GM12891 (cell line): ENCODE data around the gene LYST.
"Not testable (repeated sequence)": the region's sequence is repeated elsewhere in the genome, so short reads cannot be mapped to it uniquely, and the experiment has no call there.

Experiments
- DNase-seq: peaks from one replicate; pipeline ENCODE4 v3.0.0; 2011; ENCODE audit warnings: low spot score; ENCODE audit not compliant: insufficient read length
- FAIRE-seq: peaks from 2 replicates; lab custom pipeline; 2011; peaks lifted over from hg19 to GRCh38; lab: Jason Lieb, UNC
- PAX5 ChIP-seq: IDR thresholded peaks from 2 replicates; pipeline ENCODE4 v1.6.1; 2011; ENCODE audit warnings: low read length, moderate library complexity, mild to moderate bottlenecking; ENCODE audit not compliant: insufficient read depth, severe bottlenecking
- POLR2A ChIP-seq: IDR thresholded peaks from 2 replicates; pipeline ENCODE4 v1.6.1; 2011; ENCODE audit warnings: low read depth, low read length, control low read depth
- POLR2AphosphoS5 ChIP-seq: IDR thresholded peaks from 2 replicates; pipeline ENCODE4 v1.6.1; 2011; ENCODE audit warnings: low read depth, low read length, control low read depth
- POU2F2 ChIP-seq: IDR thresholded peaks from 2 replicates; pipeline ENCODE4 v1.6.1; 2011; ENCODE audit warnings: low read depth, mild to moderate bottlenecking, control low read depth, low read length, moderate library complexity
- SPI1 ChIP-seq: IDR thresholded peaks from 2 replicates; pipeline ENCODE4 v1.6.1; 2011; ENCODE audit warnings: low read depth, low read length, control low read depth
- TAF1 ChIP-seq: IDR thresholded peaks from 2 replicates; pipeline ENCODE4 v1.6.1; 2011; ENCODE audit warnings: low read depth, low read length, control low read depth

Gene LYST

DNA sequence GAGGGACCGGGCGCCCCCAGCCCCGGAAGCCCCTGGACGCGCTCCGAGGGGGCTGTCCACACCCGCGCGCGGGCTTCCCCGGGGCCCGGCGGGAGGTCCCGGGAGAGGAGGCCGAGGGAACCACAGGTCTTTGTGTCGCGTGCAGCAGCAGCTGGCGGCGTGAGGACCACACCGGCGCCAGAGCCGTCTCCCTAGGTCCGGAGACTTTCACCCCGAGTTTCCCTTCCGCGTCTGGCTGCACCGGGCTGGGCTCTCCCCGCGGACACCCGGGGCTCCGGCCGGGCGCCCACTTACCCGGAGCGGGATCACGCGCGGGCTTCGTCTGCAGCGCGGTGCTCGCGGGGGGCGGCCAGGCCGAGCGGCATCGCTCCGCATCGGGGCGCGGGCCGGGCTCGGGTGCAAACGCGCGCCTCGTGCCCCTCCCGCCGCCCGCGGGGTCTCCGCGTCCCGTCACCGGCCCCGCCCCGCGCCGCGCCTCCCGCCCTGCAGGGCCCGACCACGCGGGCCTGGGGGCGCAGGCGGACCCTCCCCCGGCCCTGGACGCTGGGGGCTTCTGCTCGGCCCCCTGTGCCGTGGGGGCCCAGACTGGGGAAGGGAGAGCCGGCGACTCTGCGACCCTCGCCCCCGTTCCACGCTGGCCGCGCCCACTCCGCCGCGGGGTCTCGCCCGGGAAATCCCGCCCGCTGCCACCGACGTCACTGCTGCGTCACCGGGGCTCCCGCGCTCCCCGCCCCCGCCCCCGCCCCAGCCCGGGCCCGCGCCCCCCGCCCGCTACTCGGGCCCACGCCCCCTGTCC lies 217.1 kb downstream of the LYST start, which contains the start of gene GNG4:
Gene GNG4, minus strand, starts transcription at position 417 of the 796 bp plus-strand sequence. CDS start 65,946 bp downstream, outside the sequence.
- DNase-seq = peak; percentile 56
- no peak for FAIRE-seq

DNA sequence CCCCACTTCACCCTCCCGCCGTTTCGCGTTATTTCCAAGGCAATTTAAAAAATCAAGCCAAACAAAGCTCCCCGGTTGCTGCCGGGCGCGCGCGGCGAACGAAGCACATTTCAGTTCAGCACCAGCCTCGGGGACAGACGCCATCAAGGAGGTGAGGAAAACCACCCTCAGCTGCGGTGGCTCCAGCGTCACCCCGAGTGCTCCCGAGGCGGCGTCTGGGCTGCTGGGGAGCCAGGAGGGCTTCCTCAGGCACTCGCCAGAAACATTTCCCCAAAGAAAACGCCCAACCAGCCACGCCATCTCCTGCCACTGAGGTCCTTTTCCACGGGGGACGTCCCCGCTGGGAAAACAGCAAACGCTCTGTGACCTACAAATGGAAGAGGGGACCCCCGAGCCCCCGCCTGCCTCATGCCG lies 217.7 kb downstream of the LYST start:
- FAIRE-seq (peak; percentile 38), DNase-seq (peak; percentile 55)

More for the DNA sequence above, 217.1 kb downstream of the LYST start, which contains the start of gene GNG4:
- TF ChIP-seq POLR2A (no peak), SPI1 (no peak), POU2F2 (no peak), TAF1 (no peak), POLR2AphosphoS5 (no peak), PAX5 (no peak)

DNA sequence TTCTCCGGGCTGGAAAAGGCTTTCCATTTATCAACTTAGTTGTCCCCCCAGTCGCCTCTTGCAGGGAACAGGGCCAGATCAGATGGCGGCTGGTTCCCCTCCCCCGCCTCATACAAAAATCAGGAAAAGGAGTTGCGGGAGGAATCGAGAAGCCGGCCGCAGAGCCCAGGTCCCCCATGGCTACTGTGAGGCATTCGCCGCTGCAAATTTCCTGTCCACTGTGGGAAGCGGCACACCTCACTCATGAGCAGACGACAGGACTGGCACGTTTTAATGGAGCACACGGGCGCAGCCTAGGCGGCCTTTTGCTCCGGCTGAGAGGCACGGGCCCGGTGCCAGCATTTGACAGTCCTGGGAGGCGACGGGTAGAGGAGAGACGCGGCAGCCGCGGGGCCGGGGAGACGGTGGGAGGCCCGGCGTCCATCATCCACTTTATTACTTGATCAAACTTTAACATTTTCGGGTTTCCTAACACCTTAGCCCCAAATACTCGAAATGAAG lies 218.2 kb downstream of the LYST start:
- no peak for DNase-seq
- FAIRE-seq = no peak
- no peak for TF ChIP-seq POLR2A
- TF ChIP-seq TAF1 = no peak
- TF ChIP-seq SPI1 = no peak
- TF ChIP-seq PAX5 = no peak

More for the DNA sequence above, 217.7 kb downstream of the LYST start:
- TF ChIP-seq POLR2AphosphoS5 (no peak), TAF1 (no peak), SPI1 (no peak), POU2F2 (no peak), PAX5 (no peak), POLR2A (no peak)

DNA sequence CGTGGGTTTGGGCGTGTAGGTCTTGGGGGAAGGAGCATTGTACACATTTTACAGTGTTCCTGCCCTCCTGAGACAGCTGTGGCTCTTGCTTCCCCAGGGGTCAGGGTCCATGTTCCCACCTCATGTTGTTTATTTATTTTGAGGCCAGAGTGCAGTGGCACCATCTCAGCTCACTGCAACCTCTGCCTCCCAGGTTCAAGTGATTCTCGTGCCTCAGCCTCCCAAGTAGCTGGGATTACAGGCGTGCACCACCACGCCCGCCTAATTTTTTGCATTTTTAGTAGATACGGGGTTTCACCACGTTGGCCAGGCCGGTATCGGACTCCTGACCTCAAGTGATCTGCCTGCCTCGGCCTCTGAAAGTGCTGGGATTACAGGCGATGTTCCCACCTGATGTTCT lies 219.2 kb downstream of the LYST start:
- DNase-seq, FAIRE-seq: not testable (repeated sequence)

DNA sequence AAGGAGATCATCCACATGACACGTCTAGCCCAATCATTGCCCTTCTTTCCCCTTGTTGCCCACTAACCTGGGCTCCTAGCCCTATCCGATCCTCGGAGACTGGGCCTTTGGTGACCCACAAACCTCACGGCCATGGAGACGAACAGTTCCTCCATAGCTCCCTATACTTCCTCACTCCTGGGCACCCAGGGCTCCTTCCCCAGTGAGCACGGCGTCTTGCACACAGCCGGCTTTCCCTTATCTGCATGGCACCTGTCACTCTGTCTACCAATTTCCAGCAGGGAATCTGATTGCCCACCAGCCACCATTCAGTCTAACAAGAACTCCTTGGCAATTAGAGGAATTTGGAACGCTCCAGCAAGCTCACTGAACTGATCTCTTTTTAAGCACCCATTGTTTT lies 220.2 kb downstream of the LYST start:
- FAIRE-seq (no peak), DNase-seq (no peak)
- TF ChIP-seq TAF1 (no peak), POLR2A (no peak), POU2F2 (no peak), SPI1 (no peak), POLR2AphosphoS5 (no peak), PAX5 (no peak)

DNA sequence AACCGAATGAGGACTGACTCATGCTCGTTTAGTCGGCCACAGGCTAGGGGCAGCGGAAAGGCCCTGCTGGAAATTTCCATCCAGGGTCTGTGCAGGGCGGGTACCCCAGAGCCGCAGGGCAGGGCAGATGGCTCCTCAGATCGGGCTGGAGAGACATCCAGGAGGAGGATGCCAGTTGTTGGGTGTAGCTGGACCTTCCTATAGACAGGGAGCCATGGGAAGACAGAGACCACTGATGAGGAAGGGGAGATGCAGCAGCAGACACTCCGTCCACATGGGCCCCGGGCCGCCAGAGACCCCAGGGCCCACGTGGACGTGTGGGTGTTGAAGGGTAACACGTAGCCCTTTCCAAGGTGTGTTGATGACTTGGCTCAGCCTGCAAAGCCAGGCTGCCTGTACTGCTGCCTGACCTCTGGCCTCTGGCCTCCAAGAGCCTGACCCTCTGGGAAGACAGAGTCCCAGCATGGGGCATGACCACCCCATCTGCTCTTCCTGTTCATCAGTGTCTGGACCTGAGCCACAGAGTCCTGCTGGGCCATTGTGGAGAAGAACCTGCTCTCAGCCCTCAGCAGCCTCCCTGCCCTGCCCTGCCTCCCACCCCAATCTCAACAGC lies 221.9 kb downstream of the LYST start:
- DNase-seq (no peak), FAIRE-seq (no peak)
- no peak for TF ChIP-seq POU2F2
- TF ChIP-seq SPI1 = no peak
- TF ChIP-seq POLR2AphosphoS5 = no peak

DNA sequence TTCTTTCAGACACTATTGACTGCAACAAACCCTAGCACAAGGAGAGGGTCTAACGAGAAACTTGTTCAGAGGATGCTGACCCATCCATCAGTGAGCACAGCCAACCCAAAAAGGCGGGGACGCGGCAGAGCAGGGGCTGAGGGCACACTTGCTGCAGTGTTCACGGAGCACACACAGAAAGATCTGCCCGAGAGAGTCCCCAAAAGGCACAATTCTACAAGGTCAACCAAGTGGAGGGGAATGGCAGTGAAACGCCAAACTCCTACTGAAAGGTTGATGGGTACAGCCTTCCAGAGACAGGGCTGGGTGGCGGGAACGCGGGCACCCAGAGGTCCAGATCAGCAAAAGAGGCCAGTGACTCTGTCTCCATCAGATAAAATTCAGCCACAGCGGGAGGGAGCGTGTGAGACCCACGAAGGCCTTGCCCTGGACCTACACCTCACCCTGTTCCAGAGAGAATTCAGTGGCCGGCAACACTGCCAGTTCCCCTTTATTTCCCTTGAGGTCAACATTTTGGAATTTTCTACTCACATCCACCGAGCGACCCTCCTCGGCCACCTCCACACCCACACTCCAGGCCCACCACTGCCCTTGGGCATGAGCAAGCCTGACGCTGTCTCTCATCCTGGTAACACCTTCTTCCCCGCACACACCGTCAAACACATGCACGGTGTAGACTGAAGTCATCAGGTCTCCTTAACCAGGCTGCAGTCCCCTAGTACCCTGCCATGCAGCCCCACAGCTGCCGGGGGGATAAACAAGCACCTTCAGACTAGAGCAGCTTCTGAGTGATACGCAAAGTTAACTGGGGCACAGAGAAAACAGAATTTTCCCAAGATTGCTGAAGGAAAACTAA lies 222.6 kb downstream of the LYST start:
- TF ChIP-seq POU2F2 = no peak
- no peak for TF ChIP-seq POLR2AphosphoS5
- TF ChIP-seq TAF1 = no peak
- FAIRE-seq = no peak
- no peak for DNase-seq

DNA sequence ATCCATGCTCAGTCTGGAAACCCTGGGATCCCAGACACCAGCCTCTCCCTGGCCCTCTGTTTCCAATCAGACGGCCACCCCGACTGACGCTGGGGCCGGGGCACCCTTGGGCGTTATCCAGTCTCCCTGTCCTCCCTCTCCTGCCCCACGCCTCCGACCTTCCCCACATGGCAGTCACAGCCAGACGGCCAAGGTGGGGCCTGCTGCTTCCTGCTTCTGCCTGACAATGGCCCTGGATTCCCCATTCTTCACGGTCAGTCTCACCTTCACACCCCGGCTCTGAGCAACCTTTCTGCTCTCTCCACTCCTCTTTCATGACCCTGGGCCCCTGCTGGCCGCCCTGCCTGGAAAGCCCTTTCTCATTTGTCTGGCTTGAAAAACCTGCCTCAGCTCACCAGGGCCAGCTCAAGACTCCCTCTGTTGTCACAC lies 223.7 kb downstream of the LYST start:
- DNase-seq (no peak), FAIRE-seq (peak; percentile 33)
- TF ChIP-seq POLR2A (no peak), SPI1 (no peak), PAX5 (no peak), TAF1 (no peak), POLR2AphosphoS5 (no peak)

DNA sequence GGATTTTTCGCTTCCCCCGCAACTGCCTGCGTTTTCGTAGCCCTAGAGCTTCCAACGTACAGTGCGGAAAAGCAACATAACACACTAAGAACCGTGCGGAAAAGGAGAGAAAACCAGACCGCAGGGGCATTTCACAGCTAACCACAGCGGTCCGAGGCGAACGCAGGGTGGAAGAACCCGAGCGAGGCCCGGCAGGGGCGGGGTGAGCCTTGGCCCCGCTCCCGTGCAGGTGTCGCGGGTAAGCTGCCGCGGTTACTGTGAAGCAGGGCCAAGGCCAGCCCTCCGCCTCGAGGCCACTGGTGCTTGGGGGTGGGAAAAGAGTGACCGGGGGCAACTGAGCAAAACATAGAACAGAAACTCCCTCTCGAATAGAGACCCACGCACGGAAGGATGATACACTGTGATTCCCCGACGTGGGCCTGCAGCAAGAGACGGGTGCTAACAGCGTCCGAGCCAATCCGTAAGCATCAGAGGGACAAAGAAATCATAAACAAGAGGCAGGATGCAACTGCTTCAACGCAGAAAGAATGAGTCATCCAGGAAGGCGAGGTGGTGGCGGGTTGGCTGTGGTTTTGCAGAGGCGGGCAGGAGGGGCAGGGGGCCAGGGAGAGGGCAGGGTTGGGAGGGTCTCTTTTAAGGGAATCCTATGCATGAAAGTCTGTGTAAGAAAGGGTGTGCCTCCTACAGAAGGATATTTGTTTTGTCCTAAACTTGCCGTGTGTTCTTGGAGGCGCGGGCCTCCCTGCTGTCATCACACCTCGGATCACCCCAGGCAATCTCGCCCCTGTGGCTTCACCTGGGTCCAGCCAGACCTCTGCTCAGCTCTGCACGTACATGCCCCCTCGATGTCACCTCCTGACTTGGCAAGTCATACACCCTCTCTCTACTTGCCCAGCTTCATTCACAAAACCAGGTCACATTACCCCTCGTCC lies 224.4 kb downstream of the LYST start:
- DNase-seq = peak; percentile 53
- peak; percentile 89 for FAIRE-seq
- TF ChIP-seq SPI1 (no peak), POU2F2 (no peak), PAX5 (no peak), TAF1 (no peak), POLR2AphosphoS5 (no peak), POLR2A (no peak)

DNA sequence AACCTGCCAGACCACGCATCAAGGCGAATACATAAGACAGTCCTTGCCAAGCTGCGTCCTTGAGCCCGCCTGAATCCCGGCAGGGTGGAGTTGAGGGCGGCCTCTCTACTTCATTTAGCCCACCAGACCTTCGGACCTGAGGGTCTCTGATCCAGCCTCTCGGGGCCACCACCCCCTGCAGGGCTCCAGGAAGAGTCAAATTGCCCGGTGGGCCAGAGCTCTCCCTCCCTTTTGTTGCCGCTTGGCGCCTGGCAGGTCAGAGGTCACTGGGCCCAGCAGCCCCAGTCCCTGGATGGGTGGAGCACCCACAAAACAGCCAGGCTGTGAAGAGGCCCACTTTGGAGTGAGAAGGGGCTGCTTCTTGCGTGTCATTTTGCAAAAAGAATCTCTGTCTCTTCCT lies 226.1 kb downstream of the LYST start:
- DNase-seq (no peak), FAIRE-seq (no peak)
- no peak for TF ChIP-seq TAF1
- no peak for TF ChIP-seq PAX5
- TF ChIP-seq POU2F2 = no peak
- no peak for TF ChIP-seq POLR2A
- TF ChIP-seq SPI1 = no peak
- no peak for TF ChIP-seq POLR2AphosphoS5
